Coronary artery (tissue), 2 donors: ENCODE measurements around the gene SNAP25.

Source experiments
- DNase-seq: peaks from one replicate; pipeline ENCODE4 v3.0.0-alpha.2; 2017; ENCODE audit warnings: low spot score
- H3K27ac ChIP-seq, 2 donors: fragments of 200-600 bp; sonication (generic); one replicate each; pipeline ENCODE4 v1.5.1; 2016 to 2019
- H3K4me3 ChIP-seq: fragments of 200-600 bp; sonication (generic); 2 replicates; pipeline ENCODE4 v1.5.1; 2016; ENCODE audit warnings: mild to moderate bottlenecking, moderate library complexity
- CTCF ChIP-seq: fragments of 200-600 bp; sonication (generic); IDR thresholded peaks from one replicate; pipeline ENCODE4 v1.5.1; 2019; ENCODE audit warnings: antibody characterized with exemption

Gene SNAP25

GRCh38 chr20:10276878-10277580 lies 58.4 kb downstream of the SNAP25 start:
- no peak for DNase-seq
- TF ChIP-seq CTCF, result no peak
- Histone ChIP-seq H3K27ac (no peak overlapping the region), H3K4me3 (no peak overlapping the region)

- no peak for TF ChIP-seq CTCF
- Histone ChIP-seq H3K4me3 (no peak overlapping the region), H3K27ac (no peak overlapping the region)
- DNase-seq, result no peak
These were observed 59.0 kb downstream of the SNAP25 start for GRCh38 chr20:10277616-10278015.

GRCh38 chr20:10278412-10278811 lies 59.8 kb downstream of the SNAP25 start:
- no peak overlapping the region for H3K27ac ChIP-seq
- H3K4me3 ChIP-seq, result no peak overlapping the region
- no peak for TF ChIP-seq CTCF
- DNase-seq, result no peak

GRCh38 chr20:10280018-10280908 lies 61.6 kb downstream of the SNAP25 start:
- Histone ChIP-seq H3K4me3 (no peak overlapping the region), H3K27ac (no peak overlapping the region)
- DNase-seq, result no peak
- TF ChIP-seq CTCF, result no peak

GRCh38 chr20:10281911-10282310 lies 63.3 kb downstream of the SNAP25 start:
- TF ChIP-seq CTCF, result no peak
- Histone ChIP-seq H3K27ac (no peak overlapping the region), H3K4me3 (no peak overlapping the region)
- DNase-seq, result no peak

GRCh38 chr20:10282979-10283456 lies 64.4 kb downstream of the SNAP25 start:
- Histone ChIP-seq H3K4me3 (no peak overlapping the region), H3K27ac (peak overlapping the region in 1 of 2 donors; percentile 43)
- TF ChIP-seq CTCF, result no peak
- no peak for DNase-seq
